WERI-Rb-1 (cell line): Measurements from ENCODE around the gene NPBWR2.

ENCODE experiments used
- DNase-seq: peaks from one replicate; pipeline ENCODE4 v3.0.0-alpha.2; 2020
- H3K27ac ChIP-seq: fragments of 250-450 bp; sonication (Bioruptor Pico); 2 replicates; pipeline ENCODE4 v1.5.1; 2020; ENCODE audit warnings: mild to moderate bottlenecking, moderate library complexity
- H3K27me3 ChIP-seq: fragments of 250-450 bp; sonication (Bioruptor Pico); 2 replicates; pipeline ENCODE4 v1.5.1; 2021; ENCODE audit warnings: mild to moderate bottlenecking, low read depth, moderate library complexity; ENCODE audit not compliant: insufficient read depth, severe bottlenecking
- H3K36me3 ChIP-seq: fragments of 250-450 bp; sonication (Bioruptor Pico); 2 replicates; pipeline ENCODE4 v1.5.1; 2020; ENCODE audit warnings: mild to moderate bottlenecking, moderate library complexity
- H3K4me3 ChIP-seq: 2 replicates; pipeline ENCODE4 v1.5.1; 2011; ENCODE audit warnings: low read depth, mild to moderate bottlenecking, control low read depth, low read length
- H3K9me3 ChIP-seq: fragments of 250-450 bp; sonication (Bioruptor Pico); 2 replicates; pipeline ENCODE4 v1.5.1; 2021; ENCODE audit warnings: mild to moderate bottlenecking, moderate library complexity; ENCODE audit not compliant: severe bottlenecking
- TF ChIP-seq, protein P1 (sequence below): IDR thresholded peaks from 2 replicates; pipeline ENCODE4 v1.5.1; 2011; ENCODE audit warnings: low read depth, mild to moderate bottlenecking, control low read depth, inconsistent platforms, low read length

Gene NPBWR2

GRCh38 chr20:64069209-64069613, 38.2 kb downstream of the NPBWR2 start:
- no peak overlapping the region for H3K4me3 ChIP-seq
- DNase-seq = no peak
- TF ChIP-seq, protein P1, sequence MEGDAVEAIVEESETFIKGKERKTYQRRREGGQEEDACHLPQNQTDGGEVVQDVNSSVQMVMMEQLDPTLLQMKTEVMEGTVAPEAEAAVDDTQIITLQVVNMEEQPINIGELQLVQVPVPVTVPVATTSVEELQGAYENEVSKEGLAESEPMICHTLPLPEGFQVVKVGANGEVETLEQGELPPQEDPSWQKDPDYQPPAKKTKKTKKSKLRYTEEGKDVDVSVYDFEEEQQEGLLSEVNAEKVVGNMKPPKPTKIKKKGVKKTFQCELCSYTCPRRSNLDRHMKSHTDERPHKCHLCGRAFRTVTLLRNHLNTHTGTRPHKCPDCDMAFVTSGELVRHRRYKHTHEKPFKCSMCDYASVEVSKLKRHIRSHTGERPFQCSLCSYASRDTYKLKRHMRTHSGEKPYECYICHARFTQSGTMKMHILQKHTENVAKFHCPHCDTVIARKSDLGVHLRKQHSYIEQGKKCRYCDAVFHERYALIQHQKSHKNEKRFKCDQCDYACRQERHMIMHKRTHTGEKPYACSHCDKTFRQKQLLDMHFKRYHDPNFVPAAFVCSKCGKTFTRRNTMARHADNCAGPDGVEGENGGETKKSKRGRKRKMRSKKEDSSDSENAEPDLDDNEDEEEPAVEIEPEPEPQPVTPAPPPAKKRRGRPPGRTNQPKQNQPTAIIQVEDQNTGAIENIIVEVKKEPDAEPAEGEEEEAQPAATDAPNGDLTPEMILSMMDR = no peak
- H3K27me3 ChIP-seq = no peaks in the 10 kb centered on the region
- no peaks in the 10 kb centered on the region for H3K9me3 ChIP-seq
- no peak overlapping the region for H3K27ac ChIP-seq
- no peaks in the 10 kb centered on the region for H3K36me3 ChIP-seq

DNA sequence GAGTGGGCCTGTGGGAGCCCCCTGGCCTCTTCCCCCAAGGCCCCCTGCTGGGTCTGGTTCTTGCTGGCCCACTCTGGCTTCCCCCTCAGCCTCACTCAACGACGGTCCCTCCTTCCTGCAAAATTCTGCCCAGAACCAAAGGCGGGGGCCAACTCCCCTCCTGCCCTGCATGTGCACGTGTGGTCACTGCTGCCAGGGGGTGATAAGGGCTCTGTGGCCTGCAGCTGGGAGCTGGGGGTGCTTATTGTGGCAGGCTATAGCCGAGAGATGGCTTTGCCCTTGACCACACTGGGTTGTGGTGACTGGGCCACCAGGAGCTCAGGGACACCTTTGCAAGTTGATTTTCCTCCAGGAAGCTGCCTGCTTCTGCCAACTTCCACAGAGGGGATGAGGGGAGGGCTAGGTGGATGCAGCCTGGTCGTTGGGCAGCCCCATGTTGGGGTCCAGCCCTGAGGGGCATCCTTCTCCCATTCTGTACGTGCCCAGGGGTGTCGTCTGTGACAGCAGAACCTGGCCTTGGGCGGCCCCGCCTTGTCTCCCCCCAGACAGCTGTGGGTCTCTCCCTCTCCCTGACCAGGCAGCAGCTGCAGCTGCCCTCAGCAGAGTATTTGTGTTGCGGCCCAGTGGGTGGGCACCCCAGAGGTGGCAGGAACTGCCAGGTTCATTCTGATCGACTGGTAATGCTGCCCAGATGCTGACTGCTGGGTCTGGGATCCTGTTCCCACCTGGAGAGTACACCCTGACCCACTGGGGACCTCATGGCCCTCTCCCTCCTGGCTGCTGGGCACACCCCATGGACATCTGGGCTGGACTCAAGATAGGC, 38.8 kb downstream of the NPBWR2 start:
- Histone ChIP-seq H3K36me3 (no peaks in the 10 kb centered on the region), H3K4me3 (no peak overlapping the region), H3K27ac (no peak overlapping the region), H3K9me3 (no peaks in the 10 kb centered on the region), H3K27me3 (no peaks in the 10 kb centered on the region)
- TF ChIP-seq, protein P1 = no peak
- no peak for DNase-seq

DNA sequence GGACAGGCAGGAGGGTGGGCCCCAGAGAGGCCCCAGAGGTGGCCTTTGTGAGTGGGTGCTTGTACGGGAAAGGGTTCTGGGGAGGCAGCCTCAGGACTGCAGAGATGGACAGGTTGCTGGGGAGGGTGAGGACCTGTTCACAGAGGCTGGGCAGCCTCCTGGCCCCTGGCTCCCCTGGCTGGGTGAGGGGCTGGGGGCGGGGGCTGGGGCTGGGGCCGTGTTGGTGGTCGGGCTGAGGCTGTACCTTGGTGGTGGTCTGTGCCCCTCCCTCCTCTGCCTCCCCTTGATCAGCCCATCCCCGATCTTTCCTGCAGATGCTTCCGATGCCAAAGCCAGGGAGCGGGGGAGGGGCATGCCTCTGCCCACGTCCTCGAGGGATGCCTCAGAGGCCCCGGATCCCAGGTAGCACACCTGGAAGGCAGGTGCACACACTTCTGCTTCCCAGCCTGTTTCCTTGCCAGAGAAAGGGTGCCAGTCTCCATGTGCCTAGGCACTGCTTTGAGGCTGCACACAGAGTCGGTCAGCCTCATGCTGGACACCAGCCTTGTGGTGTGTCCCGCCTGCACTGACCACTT, 39.5 kb downstream of the NPBWR2 start:
- H3K27me3 ChIP-seq = no peaks in the 10 kb centered on the region
- no peak overlapping the region for H3K27ac ChIP-seq
- H3K36me3 ChIP-seq = no peaks in the 10 kb centered on the region
- no peak for DNase-seq
- TF ChIP-seq, protein P1 = no peak
- H3K9me3 ChIP-seq = no peaks in the 10 kb centered on the region
- H3K4me3 ChIP-seq = no peak overlapping the region

DNA sequence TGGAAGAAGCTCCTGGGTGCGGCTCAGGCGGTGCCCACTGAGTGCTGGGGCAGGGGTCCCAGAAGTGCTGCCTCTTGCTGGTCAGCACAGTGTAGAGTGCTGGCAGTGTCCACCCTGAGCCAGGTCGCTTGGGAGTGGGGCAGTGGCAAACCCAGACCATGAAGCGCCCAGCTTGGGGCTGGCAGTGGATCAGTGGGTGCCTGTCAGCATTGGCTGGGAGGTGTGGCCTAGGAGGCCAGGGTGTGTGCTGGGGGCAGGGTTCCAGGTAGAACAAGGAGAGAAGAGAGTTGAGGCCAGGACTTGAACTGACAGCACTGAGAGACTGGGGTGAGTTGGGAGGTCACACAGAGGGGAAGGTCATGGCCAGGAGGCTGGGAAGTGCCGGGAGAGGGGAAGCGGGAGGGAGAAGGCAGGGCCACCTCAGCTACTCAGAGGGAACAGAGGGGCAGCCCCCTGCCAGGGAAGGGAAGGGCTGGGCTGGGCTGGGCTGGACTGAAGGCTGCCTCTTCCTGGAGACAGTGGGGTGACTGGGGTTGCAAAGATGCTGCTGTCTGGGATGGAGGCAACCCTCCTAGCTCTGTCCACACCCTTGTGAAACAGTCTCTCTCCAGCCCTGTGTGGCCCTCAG, 40.2 kb downstream of the NPBWR2 start:
- H3K27ac ChIP-seq = no peak overlapping the region

DNA sequence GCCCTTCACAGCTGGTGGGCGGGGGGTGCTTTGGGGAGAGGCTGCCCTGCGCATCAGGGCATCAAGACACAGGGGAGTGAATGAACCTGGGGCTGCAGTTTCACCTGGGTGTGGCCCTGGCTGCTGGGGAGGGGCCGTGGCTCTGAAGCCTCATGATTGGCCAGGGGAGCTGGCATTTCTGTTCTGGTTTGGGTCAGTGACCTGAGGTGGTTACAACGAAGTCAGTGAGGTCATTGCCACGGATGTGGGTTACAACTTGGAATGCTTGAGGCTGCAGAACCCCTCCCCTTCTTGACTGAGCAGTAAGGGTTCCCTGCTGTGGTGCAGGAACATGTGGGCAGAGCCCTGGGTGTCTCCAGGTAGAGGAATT, 41.4 kb downstream of the NPBWR2 start:
- no peaks in the 10 kb centered on the region for H3K27me3 ChIP-seq
- TF ChIP-seq, protein P1 = no peak
- H3K9me3 ChIP-seq = no peaks in the 10 kb centered on the region
- DNase-seq = no peak
- H3K36me3 ChIP-seq = no peaks in the 10 kb centered on the region
- H3K4me3 ChIP-seq = no peak overlapping the region
- no peak overlapping the region for H3K27ac ChIP-seq

More for the DNA sequence above, 40.2 kb downstream of the NPBWR2 start:
- no peak for DNase-seq
- Histone ChIP-seq H3K27me3 (no peaks in the 10 kb centered on the region), H3K4me3 (no peak overlapping the region), H3K9me3 (no peaks in the 10 kb centered on the region), H3K36me3 (no peaks in the 10 kb centered on the region)
- TF ChIP-seq, protein P1 = no peak
